Hepatic stellate cell (primary cell): Measurements from ENCODE around the gene HSD17B2.
"Not testable (repeated sequence)": the region's sequence is repeated elsewhere in the genome, so short reads cannot be mapped to it uniquely, and the experiment has no call there.

Source experiments
- DNase-seq: peaks from one replicate; pipeline ENCODE4 v3.0.0; 2011; ENCODE audit warnings: low spot score

Gene HSD17B2

GRCh38 chr16:82134846-82135245 lies 99.8 kb downstream of the HSD17B2 start:
- no peak for DNase-seq

GRCh38 chr16:82135844-82136243 lies 100.8 kb downstream of the HSD17B2 start:
- no peak for DNase-seq

GRCh38 chr16:82136956-82137821 lies 102.1 kb downstream of the HSD17B2 start:
- DNase-seq: peak; percentile 23

- DNase-seq: no peak
Measured at GRCh38 chr16:82137822-82138167, 102.7 kb downstream of the HSD17B2 start.

- no peak for DNase-seq
Measured at GRCh38 chr16:82138478-82139285, 103.6 kb downstream of the HSD17B2 start.

GRCh38 chr16:82139286-82139571 lies 104.2 kb downstream of the HSD17B2 start:
- not testable (repeated sequence) for DNase-seq

- no peak for DNase-seq
Measured at GRCh38 chr16:82146556-82146955, 111.5 kb downstream of the HSD17B2 start.

GRCh38 chr16:82146957-82147356 lies 111.9 kb downstream of the HSD17B2 start:
- no peak for DNase-seq

- no peak for DNase-seq
Measured at GRCh38 chr16:82147546-82147945, 112.5 kb downstream of the HSD17B2 start.
